Measurements from ENCODE around the gene DNAJC6.

The DNAJC6 gene

DNA sequence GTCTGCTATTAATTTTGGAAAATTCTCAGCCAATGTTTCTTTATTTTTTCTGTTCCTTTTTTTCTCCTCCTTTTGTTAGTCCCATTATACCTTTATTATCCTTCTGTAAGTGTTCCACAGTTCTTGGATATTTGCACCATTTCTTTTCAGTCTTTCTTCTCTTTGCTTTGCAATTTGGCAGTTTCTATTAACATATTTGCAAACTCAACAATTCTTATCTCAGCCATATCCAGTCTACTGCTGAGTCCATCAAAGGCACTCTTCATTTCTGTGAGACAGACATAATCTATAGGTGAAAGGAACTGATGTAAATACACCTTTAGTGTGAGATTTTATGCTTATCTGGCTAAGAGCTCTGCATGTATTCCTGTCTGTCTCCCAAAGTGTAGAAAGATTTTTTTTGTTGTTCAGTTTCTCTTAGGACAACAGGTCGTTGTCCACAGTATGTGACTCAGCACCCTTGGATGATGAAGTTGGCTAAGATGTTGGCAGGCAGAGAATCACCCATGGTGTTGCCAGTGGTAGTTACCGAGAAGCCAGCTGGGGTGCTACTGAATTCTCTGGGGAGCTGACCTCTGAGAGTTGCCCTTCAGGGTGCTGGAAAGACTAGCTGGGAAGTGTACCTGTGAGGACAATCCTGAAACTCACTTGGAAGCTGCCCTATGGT is 149.5 kb downstream of the DNAJC6 start:
- DNase-seq (ENCODE audit: insufficient read length, low spot score) (no peak), FAIRE-seq (no peak)

- no peak for FAIRE-seq
- DNase-seq (ENCODE audit: insufficient read length, low spot score): peak; percentile 10
Measured at GRCh38 chr1:65459397-65459768, 150.0 kb downstream of the DNAJC6 start.

All from GM19239 (cell line).